Right lobe of liver (tissue), 6 donors: Measurements from ENCODE around the gene AFDN. TPM values are rescaled to one million over a fixed set of nuclear protein-coding genes. Genes with fewer than 3 reads are reported as not detected.

Experiments used
- ATAC-seq, 4 donors: fragments of 200-7000 bp; cut with Tn5 transposase; one replicate each; pipeline ENCODE4 v1.9.1; 2020; ENCODE audit warnings: mild to moderate bottlenecking in 4 of 4, moderate library complexity in 4 of 4
- DNase-seq, 3 donors: peaks; one replicate each; pipeline ENCODE4 v3.0.0-alpha.2; 2020
- H3K27ac ChIP-seq, 3 donors: fragments of 200-600 bp; one replicate each; pipeline ENCODE4 v1.8.0; 2022
- H3K27me3 ChIP-seq, 2 donors: fragments of 200-600 bp; one replicate each; pipeline ENCODE4 v1.8.0; 2022
- H3K36me3 ChIP-seq, 4 donors: fragments of 200-600 bp; sonication (generic) in 1 of 4; one replicate each; pipeline versions ENCODE4 v1.5.1 to v1.8.0; 2017 to 2022; ENCODE audit warnings: control low read depth in 1 of 4
- H3K4me1 ChIP-seq, 4 donors: fragments of 200-600 bp; sonication (generic) in 1 of 4; one replicate each; pipeline versions ENCODE4 v1.5.1 to v1.8.0; 2017 to 2022; ENCODE audit warnings: control low read depth in 1 of 4
- H3K4me3 ChIP-seq, 3 donors: fragments of 200-600 bp; one replicate each; pipeline ENCODE4 v1.8.0; 2022
- H3K9me3 ChIP-seq, 4 donors: fragments of 200-600 bp; sonication (generic) in 1 of 4; one replicate each; pipeline versions ENCODE4 v1.5.1 to v1.8.0; 2017 to 2022; ENCODE audit warnings: control low read depth in 1 of 4
- POLR2A ChIP-seq: fragments of 450-650 bp; IDR thresholded peaks from one replicate; pipeline ENCODE4 v1.6.1; 2017; ENCODE audit warnings: antibody characterized with exemption, mild to moderate bottlenecking
- WGBS: methylation state at CpG from one replicate; pipeline ENCODE4 v1.1.6; 2018; ENCODE audit warnings: low coverage, low lambda C conversion rate; ENCODE audit not compliant: insufficient coverage; ENCODE audit errors: missing lambda C conversion rate; 5-methylcytosine and 5-hydroxymethylcytosine counted together
- intact Hi-C, 2 donors: fragments of 100-400 bp; cut with DNase I; formaldehyde crosslinking; loops; one replicate each; pipeline versions ENCODE4 v1.11.2 to v1.14.1; 2022
- total RNA-seq, 6 experiments: library from RNA; depleted of rRNA in 2 of 6; stranded (reverse); fragments of >200 nt in 2 of 6; fragmentation: NEBNext Ultra II Directional in 3 of 6; extraction: Animal tissue kit (Norgen Biotek cat#: 25700) in 3 of 6; gene quantifications; one replicate each; pipeline versions ENCODE4 v1.1.0 to v1.2.4, GENCODE V29; 2016 to 2023
- TF ChIP-seq, protein P1 (sequence below), 4 donors: fragments of 200-600 bp in 3 of 4; fragments of 450-650 bp in 1 of 4; IDR thresholded peaks; one replicate each; pipeline versions ENCODE4 v1.5.1 to v1.8.0; 2016 to 2022; ENCODE audit warnings: antibody characterized with exemption in 4 of 4, mild to moderate bottlenecking in 2 of 4
- donor health status: DM: no; HTN: yes; CAD: no.
- donor health status: DM: no; HTN: no; CAD: no.
- donor health status: DM: no; HTN: no; CAD: no.
- donor health status: DM: no; HTN: yes; CAD: no.
- donor health status: DM: no; HTN: yes; CAD: no.

Gene AFDN
- total RNA-seq, 6 experiments from 2014 or later, result 77.0 to 106 (median 85.5) TPM

DNA sequence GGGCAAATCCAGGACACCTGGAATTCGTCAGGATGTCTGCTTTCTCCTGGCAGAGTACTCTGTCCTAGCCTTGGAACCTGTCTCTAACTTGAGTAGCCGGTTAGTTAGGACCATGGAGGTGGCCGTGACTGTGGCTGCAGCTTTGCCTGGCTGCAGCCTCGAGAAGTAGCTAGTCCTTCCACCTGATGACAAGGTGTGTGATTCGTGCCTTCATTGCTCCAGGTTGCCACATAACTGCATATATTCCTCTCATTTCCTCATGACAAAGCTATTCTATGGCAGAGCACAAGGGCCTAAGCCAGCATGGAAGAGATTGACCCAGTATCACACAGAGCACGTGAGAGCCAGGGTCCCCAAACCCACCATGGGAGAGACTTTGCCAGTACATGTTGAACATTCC is 130.9 kb downstream of the AFDN start:
- 90% methylated on average over 3 of the region's 6 CpGs for WGBS
- TF ChIP-seq, protein P1, sequence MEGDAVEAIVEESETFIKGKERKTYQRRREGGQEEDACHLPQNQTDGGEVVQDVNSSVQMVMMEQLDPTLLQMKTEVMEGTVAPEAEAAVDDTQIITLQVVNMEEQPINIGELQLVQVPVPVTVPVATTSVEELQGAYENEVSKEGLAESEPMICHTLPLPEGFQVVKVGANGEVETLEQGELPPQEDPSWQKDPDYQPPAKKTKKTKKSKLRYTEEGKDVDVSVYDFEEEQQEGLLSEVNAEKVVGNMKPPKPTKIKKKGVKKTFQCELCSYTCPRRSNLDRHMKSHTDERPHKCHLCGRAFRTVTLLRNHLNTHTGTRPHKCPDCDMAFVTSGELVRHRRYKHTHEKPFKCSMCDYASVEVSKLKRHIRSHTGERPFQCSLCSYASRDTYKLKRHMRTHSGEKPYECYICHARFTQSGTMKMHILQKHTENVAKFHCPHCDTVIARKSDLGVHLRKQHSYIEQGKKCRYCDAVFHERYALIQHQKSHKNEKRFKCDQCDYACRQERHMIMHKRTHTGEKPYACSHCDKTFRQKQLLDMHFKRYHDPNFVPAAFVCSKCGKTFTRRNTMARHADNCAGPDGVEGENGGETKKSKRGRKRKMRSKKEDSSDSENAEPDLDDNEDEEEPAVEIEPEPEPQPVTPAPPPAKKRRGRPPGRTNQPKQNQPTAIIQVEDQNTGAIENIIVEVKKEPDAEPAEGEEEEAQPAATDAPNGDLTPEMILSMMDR (IDR thresholded peaks at IDR 0.05), result no peak
- TF ChIP-seq POLR2A, result no peak
- intact Hi-C loops, result no loop called here
- peak in 1 of 4 donors; percentile 11 for ATAC-seq
- H3K27me3 ChIP-seq, result no peaks in the 10 kb centered on the region
- no peaks in the 10 kb centered on the region for H3K9me3 ChIP-seq
- H3K4me3 ChIP-seq, result no peak overlapping the region
- H3K36me3 ChIP-seq, result no peaks in the 10 kb centered on the region
- H3K4me1 ChIP-seq, result peaks cover 0 to 38% (median 7%) of the 10 kb centered on the region in 4 donors
- DNase-seq, result no peak
- no peak overlapping the region for H3K27ac ChIP-seq

DNA sequence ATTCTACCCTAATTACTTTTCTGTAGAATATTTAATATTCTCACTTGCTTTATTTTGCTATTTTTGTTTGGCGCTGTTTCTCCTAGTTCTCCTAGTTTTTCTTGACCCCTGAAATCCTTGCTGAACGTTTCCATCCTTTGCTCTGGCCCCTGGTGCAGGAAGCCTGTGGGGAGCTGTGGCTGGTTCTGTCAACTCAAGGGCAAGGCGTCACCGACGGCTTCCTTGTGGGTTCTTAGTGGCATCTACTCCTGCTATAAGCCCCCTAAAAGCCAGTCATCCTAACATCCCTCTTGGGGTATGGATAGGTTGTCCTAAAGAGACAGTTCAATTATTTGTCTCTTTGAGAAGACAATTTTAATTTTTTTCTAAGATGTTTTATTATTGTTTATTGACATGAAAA is 133.9 kb downstream of the AFDN start:
- intact Hi-C loops, result no loop called here
- no peak overlapping the region for H3K27ac ChIP-seq
- DNase-seq (no peak), ATAC-seq (no peak)
- 80% methylated on average over 5 of the region's 5 CpGs for WGBS
- TF ChIP-seq, protein P1 (IDR thresholded peaks at IDR 0.05), result no peak
- no peak for TF ChIP-seq POLR2A
- no peaks in the 10 kb centered on the region for H3K9me3 ChIP-seq
- H3K4me1 ChIP-seq, result peaks cover 0 to 58% (median 17%) of the 10 kb centered on the region in 4 donors
- H3K36me3 ChIP-seq, result no peaks in the 10 kb centered on the region
- H3K27me3 ChIP-seq, result no peaks in the 10 kb centered on the region
- no peak overlapping the region for H3K4me3 ChIP-seq

DNA sequence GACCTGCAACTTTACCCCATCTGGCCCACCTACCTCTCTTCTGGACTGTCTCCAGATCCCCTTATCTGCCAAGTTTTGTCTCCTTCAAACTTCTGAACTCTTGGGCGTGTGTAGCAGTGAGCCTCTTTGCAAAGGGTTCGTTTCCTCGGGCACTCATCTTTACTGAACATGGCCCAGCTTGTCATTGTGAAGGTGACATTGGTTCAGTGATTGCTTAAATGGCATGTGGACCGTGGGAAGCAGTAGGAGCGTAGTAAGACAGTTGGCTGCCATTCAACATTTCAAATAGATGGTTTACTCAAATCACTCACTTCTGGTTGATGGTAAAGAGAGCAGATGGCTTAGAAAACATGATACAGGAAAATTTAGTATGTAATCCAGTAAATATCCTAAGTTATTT is 136.0 kb downstream of the AFDN start:
- Histone ChIP-seq H3K9me3 (no peaks in the 10 kb centered on the region), H3K36me3 (peaks cover 0 to 6% (median 0%) of the 10 kb centered on the region in 4 donors), H3K4me1 (peaks cover 0 to 67% (median 20%) of the 10 kb centered on the region in 4 donors), H3K27ac (peak overlapping the region; percentile 12 to 94 (median 84)), H3K27me3 (no peaks in the 10 kb centered on the region), H3K4me3 (no peak overlapping the region)
- WGBS, result 37% methylated on average over 5 of the region's 5 CpGs
- DNase-seq (no peak), ATAC-seq (peak in 3 of 4 donors; percentile 10 to 46 (median 31))
- intact Hi-C loops, result no loop called here
- TF ChIP-seq, protein P1 (IDR thresholded peaks at IDR 0.05), result no peak
- no peak for TF ChIP-seq POLR2A

DNA sequence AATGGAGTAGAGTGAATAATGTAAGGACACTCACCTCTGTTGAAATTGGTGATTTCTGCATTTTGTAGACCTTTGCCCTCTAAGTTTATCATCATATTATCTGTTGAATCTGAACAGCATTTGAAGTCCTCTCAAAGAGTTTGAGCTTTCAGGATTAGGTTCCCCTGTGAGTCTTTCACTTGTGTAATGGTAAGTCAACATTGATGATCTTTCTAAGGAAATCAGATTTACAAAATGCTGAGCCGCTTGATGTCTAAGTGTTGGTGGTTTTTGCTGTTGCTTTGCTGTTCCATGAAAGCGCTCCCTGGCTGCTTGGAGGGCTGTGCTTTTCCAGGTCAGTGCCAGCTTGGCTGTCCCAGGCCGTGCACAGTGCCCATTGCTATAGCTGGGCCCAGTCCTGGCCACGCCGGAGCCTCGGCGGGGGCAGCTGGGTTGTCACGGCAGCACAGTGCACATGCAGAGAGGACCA is 136.9 kb downstream of the AFDN start:
- H3K27me3 ChIP-seq, result no peaks in the 10 kb centered on the region
- H3K4me3 ChIP-seq, result peak overlapping the region in 1 of 3 donors; percentile 3
- H3K36me3 ChIP-seq, result peaks cover 0 to 6% (median 3%) of the 10 kb centered on the region in 4 donors
- ATAC-seq (peak; percentile 42 to 63 (median 57)), DNase-seq (peak in 2 of 3 donors; percentile 39 to 76)
- H3K4me1 ChIP-seq, result peaks cover 0 to 67% (median 20%) of the 10 kb centered on the region in 4 donors
- intact Hi-C loops, result no loop called here
- no peaks in the 10 kb centered on the region for H3K9me3 ChIP-seq
- no peak for TF ChIP-seq POLR2A
- TF ChIP-seq, protein P1 (IDR thresholded peaks at IDR 0.05), result no peak
- WGBS, result 44% methylated on average over 8 of the region's 8 CpGs
- H3K27ac ChIP-seq, result peak overlapping the region; percentile 12 to 94 (median 84)
